ENCODE results near the gene DCP2.

GRCh38 chr5:113040672-113041260 is 64.2 kb downstream of the DCP2 start:
- TF ChIP-seq CTCF (IDR thresholded peaks at IDR 0.05) (no peak), E2F5 (CRISPR knock-in tag; IDR thresholded peaks at IDR 0.05) (no peak), PRDM15 (CRISPR knock-in tag; IDR thresholded peaks at IDR 0.05) (no peak), NFYB (CRISPR knock-in tag; conservative IDR thresholded peaks at IDR 0.05; ENCODE audit: low read depth) (no peak), ATF6 (CRISPR knock-in tag; IDR thresholded peaks at IDR 0.05) (no peak), SP1 (CRISPR knock-in tag; conservative IDR thresholded peaks at IDR 0.05) (no peak), E2F4 (CRISPR knock-in tag; IDR thresholded peaks at IDR 0.05; ENCODE audit: borderline replicate concordance, low read depth) (no peak), NR3C1 (CRISPR knock-in tag; conservative IDR thresholded peaks at IDR 0.05; ENCODE audit: low read depth) (no peak), FOXJ3 (CRISPR knock-in tag; IDR thresholded peaks at IDR 0.05; ENCODE audit: borderline replicate concordance) (no peak)

Data from WTC11 (cell line).